GM19455 (cell line): ENCODE measurements around the gene STK39.

ENCODE experiments used
- ATAC-seq: cut with Tn5 transposase; IDR thresholded peaks from one replicate; pipeline ENCODE4 v1.9.1; 2021; ENCODE audit not compliant: unreplicated experiment

The STK39 gene

GRCh38 chr2:168058675-168059074 is 188.7 kb downstream of the STK39 start:
- no peak for ATAC-seq

GRCh38 chr2:168056242-168056787 is 191.1 kb downstream of the STK39 start:
- ATAC-seq, result no peak

GRCh38 chr2:168054657-168055056 is 192.7 kb downstream of the STK39 start:
- no peak for ATAC-seq

- no peak for ATAC-seq
Measured at GRCh38 chr2:168053676-168054075, 193.7 kb downstream of the STK39 start.

- ATAC-seq, result no peak
Measured at GRCh38 chr2:168052773-168053172, 194.6 kb downstream of the STK39 start.

GRCh38 chr2:168050377-168050776 is 197.0 kb downstream of the STK39 start:
- ATAC-seq, result no peak

- ATAC-seq, result no peak
Measured at GRCh38 chr2:168049609-168050008, 197.8 kb downstream of the STK39 start.

GRCh38 chr2:168047091-168047690 is 200.2 kb downstream of the STK39 start:
- no peak for ATAC-seq

- ATAC-seq, result no peak
Measured at GRCh38 chr2:168044579-168044978, 202.8 kb downstream of the STK39 start.

- no peak for ATAC-seq
Measured at GRCh38 chr2:168044176-168044575, 203.2 kb downstream of the STK39 start.

GRCh38 chr2:168042127-168042824 is 205.1 kb downstream of the STK39 start:
- peak; percentile 70 for ATAC-seq

- ATAC-seq, result no peak
Measured at GRCh38 chr2:168039881-168040280, 207.5 kb downstream of the STK39 start.

GRCh38 chr2:168037778-168038177 is 209.6 kb downstream of the STK39 start:
- no peak for ATAC-seq

GRCh38 chr2:168035458-168035857 is 211.9 kb downstream of the STK39 start:
- ATAC-seq, result no peak

GRCh38 chr2:168034616-168035015 is 212.8 kb downstream of the STK39 start:
- ATAC-seq, result no peak

GRCh38 chr2:168033966-168034365 is 213.4 kb downstream of the STK39 start:
- ATAC-seq, result no peak

- ATAC-seq, result no peak
Measured at GRCh38 chr2:168032091-168032490, 215.3 kb downstream of the STK39 start.

GRCh38 chr2:168030862-168031624 is 216.4 kb downstream of the STK39 start:
- no peak for ATAC-seq

- ATAC-seq, result no peak
Measured at GRCh38 chr2:168029071-168029470, 218.3 kb downstream of the STK39 start.

- ATAC-seq, result no peak
Measured at GRCh38 chr2:168028362-168028761, 219.0 kb downstream of the STK39 start.

GRCh38 chr2:168025487-168026202 is 221.8 kb downstream of the STK39 start:
- ATAC-seq, result no peak
